GM21381 (cell line): ENCODE measurements around the gene ACTR3.

ENCODE experiments used
- ATAC-seq: cut with Tn5 transposase; IDR thresholded peaks from one replicate; pipeline ENCODE4 v1.9.1; 2021; ENCODE audit warnings: mild to moderate bottlenecking, moderate library complexity; ENCODE audit not compliant: unreplicated experiment

ACTR3 gene

DNA sequence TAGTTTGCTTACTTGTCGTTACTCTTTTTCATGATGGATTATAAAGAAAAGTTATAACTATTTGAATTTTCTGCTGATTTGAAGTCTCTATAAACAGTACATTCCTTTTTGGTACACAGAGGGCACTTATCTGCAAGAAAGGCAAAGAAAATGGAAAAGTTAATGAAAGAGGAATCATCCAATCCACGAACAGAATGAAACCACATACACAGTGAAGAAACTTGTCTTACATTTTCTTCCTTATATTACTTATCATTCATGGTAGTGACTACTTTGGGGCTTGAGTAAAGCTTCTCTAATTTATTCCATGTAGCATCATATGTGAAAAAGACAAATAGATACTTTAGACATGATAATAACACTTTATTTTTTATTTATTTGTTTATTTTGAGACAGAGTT is 14.8 kb upstream of the ACTR3 start:
- no peak for ATAC-seq

DNA sequence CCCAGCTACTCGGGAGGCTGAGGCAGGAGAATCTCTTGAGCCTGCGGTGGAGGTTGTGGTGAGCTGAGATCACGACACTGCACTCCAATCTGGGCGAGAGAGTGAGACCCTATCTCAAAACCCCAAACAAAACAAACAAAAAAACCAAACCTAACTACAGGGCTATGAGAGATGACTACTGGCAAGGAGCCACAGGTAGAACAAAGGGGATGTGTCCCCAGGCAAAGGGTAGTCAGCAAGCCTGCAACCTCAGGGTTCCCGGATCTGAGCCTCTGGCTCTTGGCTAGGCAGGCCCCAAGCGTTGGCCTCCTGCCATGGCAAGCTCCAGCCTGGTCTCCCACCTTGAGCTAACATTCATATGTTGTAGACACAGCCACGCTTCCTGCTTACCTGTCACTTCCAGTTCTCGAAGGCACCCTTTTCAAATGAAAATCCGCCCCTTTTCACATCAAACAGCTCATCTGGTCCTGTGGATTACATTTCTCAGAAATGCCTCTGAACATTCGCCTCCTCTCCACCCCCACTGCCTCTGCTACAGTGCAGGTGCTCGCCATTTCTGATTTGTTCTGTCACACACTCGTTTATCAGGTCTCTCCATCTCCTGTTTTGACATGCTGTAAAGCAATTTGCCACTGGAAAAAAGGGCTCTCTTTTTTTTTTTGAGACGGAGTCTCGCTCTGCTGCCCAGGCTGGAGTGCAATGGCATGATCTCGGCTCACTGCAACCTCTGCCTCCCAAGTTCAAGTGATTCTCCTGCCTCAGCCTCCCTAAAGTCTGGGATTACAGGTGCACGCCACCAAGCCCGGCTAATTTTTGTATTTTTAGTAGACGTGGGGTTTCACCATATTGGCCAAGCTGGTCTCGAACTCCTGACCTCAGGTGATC is 13.1 kb upstream of the ACTR3 start:
- ATAC-seq, result no peak

DNA sequence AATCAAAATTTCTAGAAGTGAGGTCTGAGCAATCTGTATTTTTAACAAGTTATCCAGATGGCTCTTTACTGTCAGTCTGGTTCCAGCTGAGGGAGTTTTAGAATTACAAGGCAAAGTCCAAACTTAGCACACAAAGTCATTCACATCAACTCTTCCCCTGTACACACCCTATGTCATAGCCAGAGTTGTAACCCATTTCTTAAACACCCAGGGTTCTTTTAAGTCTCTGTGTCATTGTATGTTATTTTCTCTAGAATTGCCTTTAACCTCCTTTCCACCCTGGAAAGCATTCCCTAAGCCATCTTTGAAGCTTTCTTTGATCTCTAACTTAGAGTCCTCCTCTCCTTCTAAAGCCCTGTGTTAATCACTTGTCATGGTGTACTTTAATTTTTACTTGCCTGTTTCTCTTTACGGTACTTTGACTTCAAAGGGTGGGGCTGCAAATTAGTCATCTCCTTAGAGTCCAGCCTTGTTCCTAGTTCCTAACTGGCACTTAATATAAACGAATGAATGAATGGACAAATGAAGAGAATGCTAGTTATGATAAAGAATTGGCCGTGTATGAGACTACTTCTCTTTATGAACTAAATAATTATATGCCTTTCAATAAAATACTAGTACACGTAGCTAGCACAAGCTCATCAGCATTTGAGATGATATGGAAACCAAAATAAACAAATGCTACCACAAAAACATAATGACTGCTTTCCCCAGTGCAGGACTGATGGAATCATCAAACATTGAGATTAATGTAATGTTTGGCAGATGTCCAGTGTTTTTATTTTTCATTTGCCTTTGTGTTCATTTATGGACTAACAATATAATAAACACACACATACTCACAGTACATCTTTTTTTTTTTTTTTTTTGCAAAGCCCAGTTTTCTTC is 11.9 kb upstream of the ACTR3 start:
- ATAC-seq, result no peak

DNA sequence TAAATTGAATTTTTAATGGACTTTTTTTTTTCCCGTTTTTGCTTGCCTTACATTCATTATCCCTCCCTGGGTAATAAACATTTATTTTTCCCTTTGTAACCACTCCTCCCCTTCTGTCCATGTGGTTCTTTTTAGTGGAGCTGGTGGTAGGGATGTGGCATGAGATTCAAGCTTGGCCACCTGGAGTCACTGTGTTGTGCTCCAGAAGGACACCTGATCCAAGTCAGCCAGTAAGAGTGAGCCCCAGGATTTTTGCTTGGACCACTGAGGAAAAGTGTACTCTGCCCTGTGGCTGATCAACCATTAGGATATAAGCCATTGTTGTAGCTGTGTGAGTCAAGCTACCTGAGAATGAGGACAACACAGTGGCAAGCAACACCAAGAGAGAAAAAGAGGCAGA is 11.1 kb upstream of the ACTR3 start:
- no peak for ATAC-seq

DNA sequence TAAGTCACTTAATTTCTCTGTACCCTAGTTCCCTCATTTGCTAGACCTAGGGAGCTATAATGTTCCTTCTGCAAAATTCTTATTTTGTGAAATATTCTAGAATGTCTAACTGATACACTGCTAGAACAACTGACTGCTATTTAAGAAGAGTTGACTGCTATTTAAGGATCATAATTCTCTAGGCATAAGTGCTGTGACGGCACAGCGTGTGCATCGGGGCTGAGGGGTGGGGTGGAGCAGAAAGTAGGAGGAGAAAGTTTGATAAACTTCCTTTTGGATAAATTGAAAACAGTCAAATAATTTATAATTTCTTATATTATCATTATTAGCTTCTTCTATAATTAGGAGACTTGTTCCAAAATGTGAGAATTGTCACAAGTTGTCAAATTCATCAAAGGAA is 10.4 kb upstream of the ACTR3 start:
- no peak for ATAC-seq

DNA sequence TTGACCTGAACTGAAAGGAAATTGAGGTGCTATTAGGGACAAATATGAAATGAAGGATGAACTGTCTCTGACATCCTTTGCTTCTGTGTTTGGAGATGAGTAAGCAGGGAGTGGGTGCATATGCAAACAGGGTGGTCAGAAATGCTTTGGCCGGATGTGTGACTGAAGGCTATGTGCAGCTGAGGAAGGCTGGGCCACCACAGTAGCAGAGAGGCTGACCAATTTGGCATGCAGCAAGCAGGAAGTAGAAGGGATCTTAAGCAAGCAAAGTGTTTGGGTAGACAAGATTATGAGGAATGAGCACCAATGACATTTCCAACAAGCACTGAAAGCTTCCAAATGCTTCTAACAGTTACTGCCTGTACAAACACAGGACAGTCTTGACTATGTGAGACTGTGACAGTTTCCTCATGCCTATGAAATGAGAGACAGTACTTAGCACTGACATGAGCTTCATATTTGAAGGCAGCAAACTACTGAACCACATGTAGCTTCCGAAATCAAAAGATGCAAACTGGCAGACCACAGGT is 3.3 kb upstream of the ACTR3 start:
- ATAC-seq, result peak; percentile 64

DNA sequence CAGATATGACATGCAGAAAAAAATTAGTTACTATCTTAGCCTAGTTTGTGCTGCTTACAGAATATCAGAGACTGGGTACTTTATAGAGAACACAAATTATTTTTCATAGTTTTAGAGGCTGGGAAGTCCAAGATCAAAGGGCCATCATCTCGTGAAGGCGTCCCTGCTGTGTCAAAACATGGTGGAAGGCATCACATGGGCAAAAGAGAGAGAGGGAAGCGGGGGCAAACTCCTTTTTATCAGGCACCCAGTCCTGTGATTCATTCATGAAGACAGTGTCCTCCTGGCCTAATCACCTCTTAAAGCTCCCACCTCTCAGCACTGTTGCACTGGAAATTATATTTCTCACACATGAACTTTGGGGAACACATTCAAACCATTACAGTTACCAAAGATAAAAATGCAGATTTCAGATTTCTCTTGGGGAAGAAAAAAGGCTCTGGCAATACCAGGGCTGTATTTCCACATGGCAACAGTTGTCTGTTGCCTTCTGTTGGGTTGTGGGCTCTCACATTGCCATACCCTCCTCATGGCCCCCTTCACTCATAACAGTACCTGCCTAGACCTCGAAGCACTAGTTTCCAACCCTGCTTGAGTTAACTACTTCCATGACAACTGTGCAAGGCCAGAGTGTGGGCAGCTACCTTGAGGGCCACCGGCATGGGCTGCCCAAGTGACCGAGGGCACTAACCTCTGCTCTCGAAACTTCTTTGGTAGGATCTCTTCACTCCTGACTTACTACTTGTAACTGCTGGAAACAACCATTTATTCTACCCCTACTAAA is 2.7 kb upstream of the ACTR3 start:
- no peak for ATAC-seq

DNA sequence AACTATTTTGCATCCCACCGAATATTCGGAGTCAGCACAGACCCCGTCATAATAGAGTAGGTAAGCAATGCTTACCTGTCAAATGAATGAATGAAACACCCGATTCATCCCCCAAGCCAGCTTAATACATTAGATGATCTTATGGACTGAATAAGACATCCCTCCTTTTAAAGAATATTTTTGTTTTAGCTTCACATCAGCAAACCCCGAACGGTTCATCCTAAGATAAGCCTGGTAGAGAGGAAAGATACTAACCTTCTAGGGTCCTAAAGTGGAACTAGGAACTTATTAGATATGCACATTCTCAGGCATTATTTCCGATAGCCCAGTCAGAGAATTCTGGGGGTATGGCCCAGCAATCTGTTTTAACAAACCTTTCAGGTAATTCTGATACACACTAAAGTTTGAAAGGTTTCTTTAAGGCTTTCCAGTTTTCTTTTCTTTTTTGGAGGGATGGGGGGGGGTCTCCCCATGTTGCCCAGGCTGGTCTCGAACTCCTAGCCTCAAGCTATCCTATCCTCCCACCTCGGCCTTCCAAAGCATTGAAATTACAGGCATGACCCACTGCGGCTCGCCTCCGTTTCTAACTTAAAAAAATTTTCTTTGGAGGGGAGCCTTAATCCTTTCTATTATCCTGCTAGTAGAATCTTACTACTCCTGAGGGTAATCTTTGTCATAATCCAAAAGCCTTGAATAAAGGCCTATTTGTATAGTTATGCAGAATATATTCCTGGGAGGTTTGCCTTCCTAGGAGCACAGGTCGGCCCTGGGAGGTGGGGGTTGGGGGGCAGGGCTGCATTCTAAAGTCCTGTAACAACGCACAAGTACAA is 1.0 kb upstream of the ACTR3 start:
- no peak for ATAC-seq

DNA sequence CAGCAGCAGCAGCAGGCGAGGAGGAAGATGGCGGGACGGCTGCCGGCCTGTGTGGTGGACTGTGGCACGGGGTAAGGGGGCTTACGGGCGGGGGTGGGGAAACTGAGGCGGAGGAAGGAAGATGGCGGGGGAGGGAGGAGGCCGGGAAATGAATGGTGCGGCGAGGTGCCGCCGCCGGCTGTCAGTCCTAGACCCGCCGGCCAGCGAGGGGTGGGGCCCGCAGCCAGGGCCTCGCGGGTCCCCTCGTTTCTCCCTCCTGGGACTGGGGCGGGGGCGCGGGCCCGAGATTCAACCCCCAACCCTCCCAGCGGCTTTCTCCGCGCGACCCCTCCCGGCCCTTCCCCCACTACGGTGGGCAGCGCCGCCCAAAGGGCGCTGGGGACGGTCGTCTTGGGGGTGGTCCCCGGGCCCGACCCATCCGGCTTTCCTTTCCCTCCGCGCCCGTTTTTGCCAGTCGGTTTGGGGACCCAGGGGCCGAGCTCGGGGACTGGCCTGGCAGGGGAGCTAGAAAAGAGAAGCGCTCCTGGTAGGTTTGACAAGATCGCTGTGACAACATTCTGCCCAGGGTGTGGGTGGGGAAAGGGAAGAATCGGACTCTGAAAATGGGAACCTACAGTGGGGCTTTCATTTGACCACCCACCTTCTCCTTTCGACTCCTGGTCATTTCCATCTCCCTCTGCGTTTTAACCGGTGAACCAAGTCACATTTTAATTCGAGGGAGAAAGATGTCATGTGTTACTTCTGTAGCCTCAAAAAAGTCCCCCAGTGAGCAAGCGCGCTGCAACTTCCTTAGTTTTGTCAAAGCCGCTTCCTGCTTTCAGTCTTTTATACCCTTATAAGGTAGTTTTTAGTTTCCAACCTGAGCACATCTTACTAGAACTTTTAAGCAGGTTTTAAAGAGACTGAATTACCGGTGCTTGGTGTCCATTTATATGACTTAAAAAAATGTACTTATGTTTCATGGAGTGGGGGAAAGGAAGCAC is 655 bp downstream of the ACTR3 start:
- ATAC-seq, result peak; percentile 25

DNA sequence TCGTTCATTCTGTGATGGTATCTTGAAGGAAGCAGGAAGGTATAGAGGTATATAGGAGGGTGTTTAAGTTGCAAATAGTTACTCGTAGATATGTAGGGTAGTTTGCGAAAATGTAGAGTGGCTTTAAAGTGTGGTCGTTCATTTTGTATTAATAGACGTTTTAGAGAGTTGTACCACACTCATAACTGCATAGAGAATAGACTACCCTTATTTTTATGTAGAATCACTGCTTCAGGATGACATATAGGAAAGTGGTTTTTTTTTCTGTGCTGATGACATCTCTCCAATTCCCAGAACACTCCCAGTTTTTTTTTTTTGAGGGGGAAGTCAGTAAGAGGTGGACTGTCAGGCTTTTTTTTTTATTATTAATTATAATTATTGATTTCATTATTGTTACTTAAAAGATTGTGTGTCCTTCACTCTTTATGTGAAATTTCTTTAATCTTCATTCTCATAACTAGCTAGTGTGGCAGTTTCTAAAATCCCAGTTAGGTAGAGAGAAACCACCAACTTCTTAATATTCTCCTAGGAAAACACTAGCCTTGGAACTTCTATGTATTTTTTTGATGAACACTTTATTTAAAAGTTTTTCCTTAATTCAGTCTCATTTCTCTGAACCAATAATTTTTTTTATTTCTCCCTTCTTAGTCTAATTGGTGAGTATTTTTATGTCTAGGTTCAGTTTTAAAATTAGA is 1.5 kb downstream of the ACTR3 start:
- no peak for ATAC-seq

DNA sequence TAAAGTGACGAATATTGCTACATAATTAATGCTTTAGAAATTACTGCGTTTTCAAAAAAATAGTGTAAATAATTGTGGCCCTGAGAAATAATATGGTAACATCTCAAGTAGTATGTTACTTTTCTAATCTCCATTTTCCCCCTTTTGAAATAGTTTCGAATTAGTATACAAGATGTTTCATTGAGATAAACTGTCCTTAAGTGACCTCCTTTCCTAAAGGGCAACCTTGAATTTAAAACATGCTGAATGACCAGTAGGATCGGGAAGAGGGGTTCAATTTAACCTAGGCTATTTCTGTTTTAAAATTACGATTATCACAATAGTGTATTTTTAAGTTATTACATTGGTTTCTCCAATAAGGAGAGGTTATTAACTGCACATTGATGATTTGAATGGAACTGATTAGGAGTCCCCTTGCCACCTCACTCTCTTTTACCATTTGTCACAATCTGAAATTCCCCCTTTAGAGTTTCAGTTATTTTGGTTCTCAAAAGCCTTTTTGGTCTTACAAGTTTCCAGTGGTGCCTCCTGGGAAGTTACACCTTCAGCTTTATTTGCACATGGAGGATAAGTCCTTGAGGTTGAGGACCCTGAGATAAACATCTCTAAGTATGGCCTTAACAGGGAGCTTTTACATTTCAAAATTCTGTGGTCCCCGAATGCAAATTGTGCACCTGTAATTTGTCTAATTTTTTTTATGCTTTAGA is 2.3 kb downstream of the ACTR3 start:
- ATAC-seq, result no peak

DNA sequence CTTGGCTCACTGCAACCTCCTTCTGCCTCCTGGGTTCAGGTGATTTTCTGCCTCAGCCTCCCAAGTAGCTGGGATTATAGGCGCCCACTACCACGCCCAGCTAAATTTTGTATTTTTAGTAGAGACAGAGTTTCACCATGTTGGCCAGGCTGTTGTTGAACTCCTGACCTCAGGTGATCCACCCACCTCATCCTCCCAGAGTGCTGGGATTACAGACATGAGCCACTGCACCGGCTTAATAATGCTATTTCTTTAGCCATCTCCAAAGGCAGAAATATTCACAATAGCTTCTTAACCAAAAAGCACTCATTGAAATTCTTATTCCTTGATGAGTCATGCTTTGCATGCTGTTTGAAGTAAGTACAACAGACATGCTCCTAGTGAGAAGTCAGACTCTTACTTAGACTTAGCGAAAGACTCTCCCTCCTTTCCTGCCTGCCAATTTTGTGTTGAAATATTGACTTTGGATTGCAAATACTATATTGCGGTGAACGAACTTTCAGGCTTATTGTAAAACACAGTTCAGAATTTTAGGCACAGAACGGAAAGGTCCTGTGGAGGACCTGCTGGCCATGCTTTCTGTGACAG is 4.4 kb downstream of the ACTR3 start:
- ATAC-seq, result no peak

DNA sequence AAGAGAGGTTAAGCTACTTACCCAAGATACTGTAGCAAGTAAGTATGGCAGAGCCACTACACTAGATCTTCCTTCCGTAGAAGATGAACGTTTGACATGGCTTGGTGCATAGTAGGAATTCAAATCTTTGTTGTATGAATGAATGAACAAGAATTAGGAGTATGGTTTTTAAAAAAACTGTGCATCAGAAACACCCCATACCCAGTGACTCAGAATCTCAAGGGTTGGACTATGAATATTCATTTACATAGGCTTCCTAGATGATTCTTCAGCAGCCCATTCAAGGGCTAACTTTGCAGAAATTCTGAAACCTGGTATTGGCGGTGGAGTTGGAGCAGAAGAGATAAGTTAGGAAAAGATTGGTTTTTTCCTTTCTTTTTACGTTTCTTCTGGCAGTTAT is 5.4 kb downstream of the ACTR3 start:
- no peak for ATAC-seq

DNA sequence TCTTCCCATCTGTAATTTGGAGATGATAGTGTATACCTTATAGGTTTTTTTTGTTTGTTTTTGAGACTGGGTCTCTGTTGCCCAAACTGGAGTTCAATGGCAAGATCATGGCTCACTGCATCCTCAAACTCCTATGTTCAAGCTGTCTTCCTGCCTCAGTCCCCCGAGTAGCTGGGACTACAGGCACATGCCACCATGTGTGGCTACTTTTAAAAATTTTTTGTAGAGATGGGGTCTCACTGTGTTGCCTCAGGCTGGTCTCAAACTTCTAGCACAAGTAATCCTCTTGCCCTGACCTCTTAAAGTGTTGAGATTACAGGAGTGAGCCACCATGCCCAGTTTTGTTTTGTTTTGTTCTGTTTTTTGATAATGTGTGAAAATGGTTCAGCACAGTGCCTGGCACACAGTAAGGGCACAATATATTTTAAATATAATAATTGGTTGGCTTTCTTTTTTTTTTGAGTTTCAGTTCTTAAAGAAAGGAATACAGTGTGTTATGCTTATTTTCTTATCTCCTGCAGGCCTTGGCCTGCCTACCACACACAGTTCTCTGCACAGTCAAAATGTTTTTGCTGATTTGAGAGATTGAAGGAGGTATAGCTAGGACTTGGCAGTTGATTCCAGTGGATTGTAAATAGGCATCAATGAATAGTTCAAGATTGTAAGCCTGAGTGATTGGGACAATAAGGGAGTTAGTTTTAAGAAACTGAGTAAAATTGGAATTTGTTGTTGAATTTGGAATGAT is 6.1 kb downstream of the ACTR3 start:
- ATAC-seq, result no peak

DNA sequence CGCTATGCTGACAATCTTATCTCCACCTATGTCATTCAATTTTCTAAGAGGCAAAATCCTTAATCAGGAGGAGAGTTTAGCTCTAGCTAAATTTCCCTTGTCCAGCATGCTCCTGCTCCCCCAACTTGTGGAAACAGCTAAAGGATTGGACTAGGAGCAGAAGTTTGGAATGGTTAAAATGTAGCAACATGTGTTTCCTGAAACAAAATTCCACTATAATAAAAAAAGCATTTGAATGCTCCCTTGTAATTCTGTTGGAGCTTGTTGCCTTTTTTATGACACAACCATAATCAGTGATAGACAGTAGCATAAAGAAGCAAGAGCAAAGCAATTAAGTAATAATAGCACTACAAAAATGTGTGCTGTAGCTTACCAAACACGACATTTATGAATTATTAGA is 6.9 kb downstream of the ACTR3 start:
- ATAC-seq, result no peak

DNA sequence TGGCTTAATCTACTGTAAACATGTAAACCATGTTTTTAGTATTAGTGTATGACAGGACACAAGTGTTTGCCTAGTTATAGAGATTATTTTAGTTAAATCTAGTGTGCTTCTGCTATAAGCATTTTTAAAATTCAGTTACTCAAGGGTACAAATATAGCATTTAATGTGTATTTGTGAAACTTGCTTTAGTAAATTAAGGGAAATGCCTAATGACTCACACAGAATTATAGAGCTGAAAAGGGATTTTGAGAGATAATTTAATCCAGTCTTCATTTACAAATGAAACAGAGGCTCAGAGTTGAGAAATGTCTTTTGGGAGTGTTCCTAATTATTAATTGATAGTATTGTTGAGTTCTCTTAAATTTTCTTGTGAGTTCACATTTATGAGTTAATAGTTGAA is 8.2 kb downstream of the ACTR3 start:
- no peak for ATAC-seq

DNA sequence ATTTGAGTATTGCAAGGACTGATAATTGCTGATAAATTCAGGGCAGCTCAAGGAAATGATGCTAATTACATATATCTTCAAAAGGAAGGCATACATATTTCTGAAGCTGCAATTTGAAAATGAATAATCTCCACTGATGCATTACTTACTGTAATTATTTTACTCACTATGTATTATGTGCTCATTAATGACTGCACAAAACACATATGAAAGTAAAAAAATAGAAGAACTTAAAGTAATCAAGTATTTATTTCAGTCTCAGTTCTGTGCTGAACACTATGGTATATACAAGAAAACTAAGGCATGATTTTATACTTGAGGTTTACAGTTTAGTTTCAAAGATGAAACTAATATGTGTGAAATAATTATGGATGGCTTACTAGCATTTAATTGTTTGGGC is 9.3 kb downstream of the ACTR3 start:
- ATAC-seq, result no peak
